IPS-NIHi7 (cell line): ENCODE data around the gene CBFA2T2.
"Not testable (repeated sequence)": the region's sequence is repeated elsewhere in the genome, so short reads cannot be mapped to it uniquely, and the experiment has no call there.

Experiments
- DNase-seq: peaks from one replicate; pipeline ENCODE4 v3.0.0; 2012; ENCODE audit warnings: mixed read lengths; ENCODE audit errors: extremely low spot score

The CBFA2T2 gene

DNA sequence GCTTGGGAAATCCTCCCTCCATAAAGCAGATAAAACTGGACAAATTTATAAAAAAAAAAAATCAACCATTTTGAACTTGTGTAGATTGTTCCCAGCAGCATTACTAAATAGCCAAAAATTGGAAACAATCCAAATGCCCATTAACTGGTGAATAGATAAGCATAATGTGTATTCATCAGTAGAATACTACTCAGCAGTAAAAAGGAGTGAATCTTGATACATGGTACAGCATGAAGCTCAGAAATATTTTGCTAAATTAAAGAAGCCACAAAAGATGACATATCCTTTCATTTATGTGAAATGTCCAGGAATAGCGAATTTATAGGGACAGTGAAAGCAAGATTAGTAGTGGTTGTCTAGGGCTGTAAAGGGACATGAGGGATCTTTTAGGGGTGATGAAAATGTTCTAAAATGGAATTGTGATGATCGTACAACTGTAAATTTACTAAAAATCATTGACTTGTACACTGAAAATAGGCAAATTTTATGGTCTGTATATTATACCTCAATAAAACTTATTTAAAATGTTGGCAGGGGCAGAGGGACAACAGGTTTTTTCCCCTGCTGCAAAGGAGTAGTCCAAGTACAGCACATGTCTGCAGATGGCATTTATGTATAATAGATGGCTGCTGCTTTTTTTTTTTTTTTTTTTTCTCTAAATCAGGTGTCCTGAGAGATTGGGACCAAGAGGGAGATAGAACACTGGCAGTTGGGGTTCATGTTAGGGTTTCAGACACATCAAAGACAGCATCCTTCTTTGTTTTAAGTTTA, 59.5 kb downstream of the CBFA2T2 start:
- DNase-seq, result no peak

DNA sequence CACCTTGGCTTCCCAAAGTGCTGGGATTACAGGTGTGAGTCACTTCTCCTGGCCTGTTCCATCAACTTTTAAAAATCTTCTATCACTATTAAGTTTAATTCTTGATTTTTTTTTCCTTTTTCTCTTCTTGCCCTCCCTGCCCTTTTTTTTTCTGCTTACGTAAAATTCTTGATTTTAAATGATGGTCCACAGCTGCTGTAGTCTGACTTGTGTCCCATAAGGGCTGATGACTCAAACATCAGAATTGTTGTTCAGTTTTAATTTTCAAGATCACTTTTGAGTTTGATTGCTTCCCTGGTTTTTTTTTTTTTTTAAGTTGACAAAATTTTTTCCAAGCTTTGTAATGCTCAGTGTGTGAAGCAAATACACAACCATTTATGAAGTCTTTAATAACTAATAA, 61.9 kb downstream of the CBFA2T2 start:
- no peak for DNase-seq

DNA sequence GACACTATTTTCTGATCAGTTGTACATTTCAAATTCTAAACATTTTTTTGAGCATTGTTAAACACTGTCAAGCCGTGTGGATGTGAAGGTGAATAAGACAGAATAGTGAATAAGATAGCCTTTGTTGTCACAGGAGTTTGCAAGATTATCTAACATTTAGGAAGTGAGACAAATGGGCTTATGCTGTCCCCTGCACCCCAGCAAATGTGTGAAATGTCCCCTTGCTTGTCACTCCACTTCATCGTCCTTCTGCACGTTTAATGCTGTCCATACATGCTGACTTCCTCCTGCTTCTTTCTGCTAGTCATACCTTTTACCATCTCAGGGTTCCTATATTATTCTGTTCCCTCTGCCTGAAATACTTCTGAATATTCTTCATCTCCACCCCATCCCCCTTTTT, 62.6 kb downstream of the CBFA2T2 start:
- DNase-seq, result no peak

DNA sequence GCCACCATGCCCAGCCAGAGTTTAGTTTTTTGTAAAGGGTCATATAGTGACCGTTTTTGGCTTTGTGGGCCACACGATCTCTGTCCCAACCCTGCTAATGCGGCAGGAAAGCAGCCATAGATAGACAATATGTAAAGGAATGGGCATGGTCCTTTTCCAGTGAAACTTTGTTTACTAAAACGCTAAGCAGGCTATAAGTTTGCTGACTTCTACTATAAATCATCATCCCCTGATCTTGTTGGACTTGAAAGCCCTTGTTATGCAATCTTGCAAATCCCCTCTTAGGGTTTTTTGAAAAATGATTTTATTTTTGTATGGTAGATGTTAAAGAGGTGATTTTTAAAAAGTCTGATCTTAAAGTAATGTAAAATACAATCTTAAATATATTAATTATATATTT, 63.6 kb downstream of the CBFA2T2 start:
- no peak for DNase-seq

DNA sequence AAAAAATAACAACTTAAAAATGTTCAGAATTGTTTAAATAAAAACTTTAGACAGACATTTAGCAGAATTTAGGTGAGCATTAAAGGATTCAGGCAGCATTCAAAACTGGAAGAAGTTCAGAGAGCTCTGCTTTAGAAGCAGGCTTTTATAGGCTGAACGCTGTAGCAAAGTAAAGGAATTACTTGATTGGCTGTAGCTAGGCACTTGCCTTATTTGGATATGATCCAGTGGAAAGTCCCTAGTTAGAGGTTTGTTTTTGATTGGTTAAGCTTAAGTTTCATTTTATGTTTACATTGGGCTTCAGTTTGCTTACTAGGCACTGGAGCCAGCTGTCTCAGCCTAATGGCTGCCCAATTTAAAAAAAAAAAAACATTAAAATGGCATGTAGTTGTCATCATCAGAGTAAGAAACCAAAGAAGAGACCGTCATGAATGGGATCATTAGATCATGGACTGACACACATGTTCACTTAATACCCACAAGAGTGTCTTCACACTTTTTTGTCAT, 65.1 kb downstream of the CBFA2T2 start:
- DNase-seq, result peak; percentile 58

DNA sequence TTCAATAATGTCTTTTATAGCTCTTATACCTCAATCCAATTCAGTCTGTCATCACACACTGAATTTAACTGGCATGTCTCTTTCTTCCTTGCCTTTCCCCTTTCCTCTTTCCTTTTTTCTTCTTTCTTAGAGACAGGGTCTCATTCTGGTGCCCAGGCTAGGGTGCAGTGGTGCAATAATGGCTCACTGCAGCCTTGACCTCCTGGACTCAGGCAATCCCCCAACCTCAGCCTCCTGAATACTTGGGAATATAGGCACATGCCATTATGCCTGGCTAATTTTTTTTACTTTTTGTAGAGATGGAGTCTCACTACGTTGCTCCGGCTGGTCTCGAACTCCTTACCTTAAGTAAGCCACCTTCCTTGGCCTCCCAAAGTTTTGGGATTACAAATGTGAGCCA, 65.9 kb downstream of the CBFA2T2 start:
- no peak for DNase-seq

DNA sequence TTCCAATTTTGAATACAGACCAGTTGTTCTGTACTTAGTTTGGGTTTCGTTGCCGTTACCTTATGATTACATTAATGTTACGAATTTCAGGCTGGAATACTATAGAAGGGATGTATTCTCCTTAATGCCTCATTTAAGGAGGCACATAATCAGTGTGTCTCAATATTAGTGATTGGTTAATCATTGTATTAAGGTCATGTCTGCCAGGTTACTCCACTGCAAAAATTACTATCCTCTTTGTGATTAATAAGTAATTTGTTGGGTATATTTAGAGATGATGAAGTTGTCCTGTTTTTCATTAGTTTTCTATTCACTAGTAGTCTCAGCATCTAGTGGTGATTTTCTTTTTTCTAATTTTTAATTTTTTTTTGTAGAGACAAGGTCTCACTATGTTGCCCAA, 66.3 kb downstream of the CBFA2T2 start:
- no peak for DNase-seq

DNA sequence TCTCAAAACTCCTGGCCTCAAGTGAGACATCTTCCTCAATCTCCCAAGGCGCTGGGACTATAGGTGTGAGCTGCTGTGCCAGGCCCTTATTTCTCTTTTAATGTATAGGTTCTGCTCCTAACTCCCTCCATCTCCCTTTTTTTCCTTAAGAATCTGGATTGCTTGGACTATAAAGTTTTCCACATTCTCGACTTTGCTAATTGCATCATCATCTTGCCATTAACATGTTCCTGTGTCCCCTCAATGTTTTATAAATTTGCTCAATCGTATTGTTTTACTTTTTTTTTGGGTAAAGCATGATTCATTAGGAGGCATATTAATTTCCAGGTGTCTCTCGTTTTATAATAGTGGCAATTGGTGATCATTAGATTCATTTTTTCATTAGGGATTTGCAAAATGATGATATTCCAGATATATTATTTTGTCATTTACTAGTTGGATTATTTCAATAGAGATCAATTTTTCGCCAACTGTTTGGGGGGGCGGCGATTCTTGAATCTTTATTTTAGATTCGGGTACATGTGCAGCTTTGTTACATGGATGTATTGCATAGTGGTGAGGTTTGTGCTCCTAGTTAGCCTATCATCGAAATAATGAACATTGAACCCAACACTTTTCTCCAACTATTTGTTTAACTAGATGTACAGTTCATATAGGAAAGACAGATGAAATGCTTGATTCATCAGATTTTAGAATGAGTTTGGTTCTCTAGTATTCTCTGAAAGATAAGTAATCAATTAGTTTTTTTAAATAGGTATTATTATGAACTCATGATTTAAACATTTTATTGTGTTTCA, 68.7 kb downstream of the CBFA2T2 start:
- DNase-seq, result no peak

DNA sequence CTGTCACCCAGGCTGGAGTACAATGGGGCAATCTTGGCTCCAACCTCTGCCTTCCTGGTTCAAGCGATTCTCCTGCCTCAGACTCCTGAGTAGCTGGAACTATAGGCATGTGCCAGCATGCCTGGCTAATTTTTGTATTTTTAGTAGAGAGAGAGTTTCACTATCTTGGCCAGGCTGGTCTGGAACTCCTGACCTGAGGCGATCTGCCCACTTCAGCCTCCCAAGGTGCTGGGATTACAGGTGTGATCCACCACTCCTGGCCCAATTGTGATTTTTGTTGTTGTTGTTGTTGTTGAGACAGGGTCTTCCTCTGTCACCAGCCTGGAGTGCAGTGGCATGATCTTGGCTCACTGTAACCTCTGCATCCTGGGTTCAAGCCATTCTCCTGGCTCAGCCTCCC, 69.3 kb downstream of the CBFA2T2 start:
- no peak for DNase-seq

DNA sequence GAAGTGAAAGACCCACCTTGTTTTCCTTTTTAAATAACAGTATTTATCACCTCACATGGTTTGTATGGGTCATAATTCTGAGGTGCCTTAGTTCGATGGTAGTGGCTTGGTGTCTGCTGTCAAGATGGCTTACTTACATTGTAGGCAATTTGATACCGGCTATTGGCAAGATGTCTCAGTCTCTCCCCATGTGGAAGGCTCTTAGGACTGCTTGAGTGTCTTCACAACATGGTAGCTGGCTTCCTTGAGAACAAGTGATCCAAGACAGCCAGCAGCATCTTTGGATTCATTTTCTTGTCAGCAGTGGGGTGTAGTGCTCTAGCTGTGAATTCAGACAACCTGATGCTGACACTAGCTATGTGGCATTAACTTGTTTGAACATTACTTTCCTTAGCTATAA, 70.1 kb downstream of the CBFA2T2 start:
- no peak for DNase-seq

DNA sequence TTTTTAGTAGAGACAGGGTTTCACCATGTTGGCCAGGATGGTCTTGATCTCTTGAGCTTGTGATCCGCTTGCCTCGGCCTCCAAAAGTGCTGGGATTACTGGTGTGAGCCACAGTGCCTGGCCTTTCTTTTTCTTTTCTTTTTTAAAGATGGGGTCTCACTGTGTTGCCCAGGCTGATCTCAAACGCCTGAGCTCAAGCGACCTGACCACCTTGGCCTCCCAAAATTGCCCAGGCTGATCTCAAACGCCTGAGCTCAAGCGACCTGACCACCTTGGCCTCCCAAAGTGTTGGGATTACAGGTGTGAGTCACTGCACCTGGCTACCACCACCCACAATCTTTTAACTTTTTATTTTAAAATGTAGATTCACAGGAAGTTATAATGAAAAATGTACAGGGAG, 71.2 kb downstream of the CBFA2T2 start:
- not testable (repeated sequence) for DNase-seq

DNA sequence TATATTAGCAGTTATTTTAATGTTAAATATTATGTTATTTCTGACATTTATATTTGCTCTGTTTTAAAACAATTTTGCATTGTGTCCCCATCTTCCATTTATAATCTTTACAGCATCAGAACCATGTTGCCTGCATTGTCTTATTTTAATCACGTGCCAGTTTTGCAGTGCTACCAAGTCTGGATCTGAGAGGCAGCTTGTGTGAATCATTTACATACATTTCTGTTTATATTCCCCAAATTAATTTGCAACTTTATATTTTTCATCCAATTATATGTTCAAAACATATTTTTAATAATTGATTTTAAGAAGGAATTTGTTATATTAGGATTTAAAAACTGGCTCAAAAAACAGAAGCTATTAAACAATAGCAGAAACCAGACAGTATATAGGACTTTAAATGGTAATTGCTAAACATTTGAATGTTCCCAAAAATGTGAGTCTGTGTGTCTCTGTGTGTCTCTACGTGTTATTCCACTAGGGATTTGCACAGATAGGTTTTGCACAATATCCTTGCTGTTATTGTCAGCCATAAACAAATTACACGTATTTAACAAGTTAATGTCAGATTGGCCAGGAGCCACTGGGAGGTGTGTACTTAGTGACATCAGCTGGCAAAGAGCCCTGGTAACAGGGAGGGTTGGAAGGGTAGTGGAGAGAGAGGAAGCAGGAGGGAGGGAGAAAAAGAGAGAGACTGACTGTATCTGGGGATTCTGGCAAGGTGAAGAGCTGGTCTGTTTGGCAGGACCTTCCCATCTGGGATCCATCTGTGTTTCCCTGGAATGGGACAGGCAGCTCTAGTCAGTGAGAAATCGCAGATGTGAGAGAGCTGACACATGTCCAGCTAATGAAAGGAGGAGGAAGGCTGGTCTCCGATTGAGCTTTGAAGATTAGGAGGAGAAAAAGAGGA, 72.1 kb downstream of the CBFA2T2 start:
- DNase-seq, result peak; percentile 41

DNA sequence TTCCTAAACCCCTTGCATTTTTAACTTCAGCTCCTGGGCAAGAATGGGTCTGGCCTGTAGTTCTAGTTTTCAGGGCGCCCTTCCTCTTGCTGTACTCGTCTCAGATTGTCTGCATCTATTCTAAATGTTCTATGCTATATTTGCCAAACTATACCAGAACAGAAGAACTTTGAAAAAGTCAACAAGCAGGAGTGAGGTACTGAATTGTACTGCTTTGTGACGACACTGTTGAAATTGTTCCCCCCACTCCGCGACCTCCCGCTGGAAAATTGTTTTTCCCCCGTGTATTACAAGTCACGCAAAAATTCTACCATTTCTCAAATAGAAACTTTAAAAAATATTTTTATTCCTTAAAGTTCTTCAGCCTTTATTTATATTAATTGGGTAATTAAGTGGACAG, 73.9 kb downstream of the CBFA2T2 start:
- no peak for DNase-seq

DNA sequence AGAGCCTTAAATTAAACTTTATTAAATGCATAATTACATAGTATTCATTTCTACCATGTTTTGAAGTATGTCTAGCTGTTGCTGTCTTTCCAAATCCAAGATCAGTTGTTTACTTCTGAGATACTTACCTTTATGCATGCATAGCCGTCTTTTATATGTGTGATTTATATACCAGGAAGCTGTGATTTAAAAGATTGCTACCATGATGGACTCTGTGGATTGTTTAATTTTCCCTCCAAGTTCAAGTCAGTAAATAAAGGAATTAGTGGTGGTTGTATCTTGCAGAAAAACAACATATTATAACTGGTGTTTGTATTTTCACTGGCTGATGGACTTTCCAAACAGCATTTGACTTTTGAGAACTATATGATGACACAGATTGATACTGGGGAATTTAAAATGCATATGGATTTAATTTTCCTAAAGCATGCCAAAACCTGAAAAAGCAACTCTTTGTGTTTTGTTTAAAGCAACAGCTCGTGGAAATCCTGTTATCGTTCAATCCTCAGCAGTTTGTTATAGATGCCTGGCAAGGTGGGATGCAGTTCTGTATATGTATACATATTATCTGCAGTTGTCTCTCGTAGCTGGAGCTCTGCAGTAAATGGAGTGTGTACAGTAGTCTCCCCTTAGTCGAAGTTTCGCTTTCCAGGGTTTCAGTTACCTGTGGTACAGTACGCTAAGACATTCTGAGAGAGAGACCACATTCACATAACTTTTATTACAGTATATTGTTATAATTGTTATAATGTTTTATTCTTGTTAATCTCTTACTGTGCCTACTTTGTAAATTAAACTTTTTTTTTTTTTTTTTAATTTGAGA, 77.1 kb downstream of the CBFA2T2 start:
- no peak for DNase-seq

DNA sequence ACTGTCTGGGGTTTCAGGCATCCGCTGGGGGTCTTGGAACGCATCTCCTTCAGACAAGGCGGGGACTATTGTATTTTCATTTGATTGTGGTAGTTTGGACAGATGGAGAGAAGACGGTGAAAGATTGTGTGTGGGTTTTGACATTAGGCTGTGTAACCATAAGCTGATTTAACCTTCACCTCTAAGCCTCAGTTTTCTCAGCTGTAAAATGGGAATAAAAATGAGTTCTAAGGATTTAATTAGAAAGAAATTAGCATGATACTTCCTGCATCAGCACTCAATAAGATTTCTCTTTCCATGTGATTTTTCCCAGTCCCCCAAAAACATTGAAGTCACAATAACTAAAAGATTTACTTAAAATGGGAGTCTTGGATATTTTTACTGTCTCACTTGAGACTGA, 78.1 kb downstream of the CBFA2T2 start:
- no peak for DNase-seq

DNA sequence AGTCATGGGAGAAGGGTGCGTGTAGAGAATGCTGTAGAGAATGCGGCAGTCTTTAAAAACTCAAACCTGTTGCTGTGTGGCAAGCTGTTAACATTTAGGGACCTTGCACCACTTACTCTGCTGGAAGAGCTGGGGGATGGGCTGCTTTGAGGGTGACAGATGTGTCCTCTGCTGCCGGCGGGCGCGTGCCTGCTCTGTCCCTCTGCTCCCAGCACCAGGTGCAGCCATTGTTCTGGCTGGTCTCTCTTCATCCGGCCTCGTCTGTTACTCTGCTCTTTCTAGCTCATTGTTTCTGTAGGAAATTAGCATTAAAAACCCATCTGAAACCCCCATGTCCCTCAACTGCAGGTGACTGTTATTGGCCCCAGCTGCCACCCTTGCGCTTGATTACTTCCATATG, 78.5 kb downstream of the CBFA2T2 start:
- peak; percentile 75 for DNase-seq

DNA sequence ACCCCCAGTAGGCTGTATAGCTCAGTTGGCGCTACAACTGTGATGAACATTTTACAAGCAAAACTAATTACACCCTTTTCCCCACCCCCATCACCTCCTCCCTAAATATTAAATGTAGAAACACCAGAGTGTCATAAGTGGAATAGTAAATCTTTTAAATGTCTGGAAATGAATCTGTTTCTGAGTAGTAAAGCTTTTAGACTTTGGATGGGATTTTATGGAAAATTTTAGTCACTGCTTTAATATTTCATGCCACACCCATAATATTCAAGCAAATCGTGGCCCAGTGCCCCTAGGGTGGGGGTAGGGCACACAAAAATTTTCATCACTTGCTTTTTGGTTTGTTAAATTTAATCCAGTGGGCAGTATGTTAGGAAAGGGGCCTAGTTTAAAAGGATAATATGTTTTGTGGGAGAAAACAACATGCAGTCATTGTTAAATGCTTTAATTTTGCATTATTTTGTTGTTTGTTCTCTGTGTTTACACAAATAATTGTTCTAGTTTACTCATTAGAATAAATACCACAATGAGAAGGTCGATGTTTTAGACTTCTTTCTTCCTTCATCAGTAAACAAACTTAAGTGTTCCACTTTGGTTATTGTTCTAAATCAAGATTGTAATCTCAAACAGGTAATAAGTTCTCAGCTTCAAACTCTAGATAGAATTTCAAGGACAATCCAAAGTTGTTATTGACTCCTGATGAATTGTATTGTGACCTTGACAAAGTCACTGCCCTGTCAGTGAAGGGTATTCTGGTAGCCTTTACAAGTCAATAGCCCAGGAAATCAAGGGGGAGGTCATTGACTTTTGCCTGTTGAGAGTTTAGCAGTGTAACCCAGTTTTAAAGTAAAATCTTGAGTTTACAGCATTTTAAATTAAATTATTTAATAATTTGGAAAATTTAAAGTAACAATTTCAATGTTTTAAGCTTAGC, 79.2 kb downstream of the CBFA2T2 start:
- no peak for DNase-seq

DNA sequence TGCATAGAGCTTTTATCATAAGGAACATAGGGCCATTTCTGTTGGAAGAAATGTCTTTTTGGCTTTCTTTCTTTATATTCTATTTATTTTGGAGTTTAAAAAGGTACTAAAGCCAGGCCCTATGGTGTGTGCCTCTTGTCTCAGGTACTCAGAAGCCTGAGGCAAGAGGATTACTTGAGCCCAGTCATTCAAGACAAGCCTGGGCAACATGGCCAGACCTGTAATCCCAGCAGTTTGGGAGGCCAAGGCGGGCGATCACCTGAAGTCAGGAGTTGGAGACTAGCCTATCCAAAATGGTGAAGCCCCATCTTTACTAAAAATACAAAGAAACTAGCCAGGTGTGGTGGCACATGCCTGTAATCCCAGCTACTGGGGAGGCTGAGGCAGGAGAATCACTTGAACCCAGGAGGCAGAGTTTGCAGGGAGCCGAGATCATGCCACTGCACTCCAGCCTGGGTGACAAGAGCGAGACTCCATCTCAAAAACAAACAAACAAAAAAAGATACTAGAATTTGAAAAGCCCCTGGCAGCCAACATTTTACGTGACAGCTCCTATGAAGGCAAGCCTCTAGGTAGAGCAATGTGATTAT, 80.0 kb downstream of the CBFA2T2 start:
- DNase-seq, result no peak

DNA sequence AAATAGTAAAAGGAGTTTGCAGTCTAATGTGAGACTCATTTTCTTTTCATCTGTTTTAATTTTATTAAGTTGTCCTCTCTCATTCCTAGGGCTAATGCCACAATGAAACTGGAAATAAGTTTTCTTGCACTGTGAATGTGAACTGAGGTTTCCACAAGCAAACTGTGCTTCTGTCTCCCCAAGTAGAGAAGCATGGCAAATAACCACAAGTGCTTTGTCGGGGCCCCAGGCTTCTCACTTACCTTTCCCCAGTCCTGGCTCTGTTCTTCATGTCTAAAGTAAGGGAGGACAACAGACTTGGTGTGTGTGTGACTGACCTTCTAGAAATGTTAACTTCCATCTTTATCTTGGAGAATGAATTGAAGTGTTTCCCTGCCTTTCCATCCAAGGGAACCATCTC, 80.8 kb downstream of the CBFA2T2 start:
- no peak for DNase-seq

DNA sequence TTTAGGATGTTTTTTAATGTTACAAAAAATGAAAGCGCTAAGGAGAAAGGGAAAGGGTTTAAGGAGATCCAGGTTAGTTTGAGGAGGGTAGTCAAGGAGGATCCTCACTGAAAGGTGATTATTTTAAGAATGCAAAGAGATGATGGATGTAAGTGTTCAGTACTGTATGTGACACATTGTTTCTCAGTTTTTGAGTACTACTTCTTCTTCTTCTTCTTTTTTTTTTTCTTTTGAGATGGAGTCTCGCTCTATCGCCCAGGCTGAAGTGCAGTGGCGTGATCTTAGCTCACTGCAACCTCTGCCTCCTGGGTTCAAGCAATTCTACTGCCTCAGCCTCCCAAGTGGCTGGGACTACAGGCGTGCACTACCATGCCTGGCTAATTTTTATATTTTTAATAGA, 83.4 kb downstream of the CBFA2T2 start:
- not testable (repeated sequence) for DNase-seq
